ENCODE data around the gene STK25. TPM values are rescaled to one million over a fixed set of nuclear protein-coding genes. Genes with fewer than 3 reads are reported as not detected.

Gene STK25
- total RNA-seq, result 100 to 1,000 TPM in 5 of 7 donors, 10 to 100 TPM in 2; 96.8 to 150 (median 108) TPM
- 100 to 1,000 TPM in 1 of 2 donors, 10 to 100 TPM in 1; 71.1 to 142 TPM for polyA plus RNA-seq
- long read RNA-seq, donor 1, full-length matches to known transcripts, result 112 of 168 reads
- long read RNA-seq, donor 1, partial matches to known transcripts, result 26 of 168 reads
- long read RNA-seq, donor 1, other reads (novel, unspliced or antisense), result 30 of 168 reads
- long read RNA-seq, donor 2, full-length matches to known transcripts, result 49 of 49 reads
- long read RNA-seq, donor 2, partial matches to known transcripts, result 0 of 49 reads
- long read RNA-seq, donor 2, other reads (novel, unspliced or antisense), result 0 of 49 reads
- long read RNA-seq, donor 3, full-length matches to known transcripts, result 182 of 306 reads
- long read RNA-seq, donor 3, partial matches to known transcripts, result 29 of 306 reads
- long read RNA-seq, donor 3, other reads (novel, unspliced or antisense), result 95 of 306 reads

DNA sequence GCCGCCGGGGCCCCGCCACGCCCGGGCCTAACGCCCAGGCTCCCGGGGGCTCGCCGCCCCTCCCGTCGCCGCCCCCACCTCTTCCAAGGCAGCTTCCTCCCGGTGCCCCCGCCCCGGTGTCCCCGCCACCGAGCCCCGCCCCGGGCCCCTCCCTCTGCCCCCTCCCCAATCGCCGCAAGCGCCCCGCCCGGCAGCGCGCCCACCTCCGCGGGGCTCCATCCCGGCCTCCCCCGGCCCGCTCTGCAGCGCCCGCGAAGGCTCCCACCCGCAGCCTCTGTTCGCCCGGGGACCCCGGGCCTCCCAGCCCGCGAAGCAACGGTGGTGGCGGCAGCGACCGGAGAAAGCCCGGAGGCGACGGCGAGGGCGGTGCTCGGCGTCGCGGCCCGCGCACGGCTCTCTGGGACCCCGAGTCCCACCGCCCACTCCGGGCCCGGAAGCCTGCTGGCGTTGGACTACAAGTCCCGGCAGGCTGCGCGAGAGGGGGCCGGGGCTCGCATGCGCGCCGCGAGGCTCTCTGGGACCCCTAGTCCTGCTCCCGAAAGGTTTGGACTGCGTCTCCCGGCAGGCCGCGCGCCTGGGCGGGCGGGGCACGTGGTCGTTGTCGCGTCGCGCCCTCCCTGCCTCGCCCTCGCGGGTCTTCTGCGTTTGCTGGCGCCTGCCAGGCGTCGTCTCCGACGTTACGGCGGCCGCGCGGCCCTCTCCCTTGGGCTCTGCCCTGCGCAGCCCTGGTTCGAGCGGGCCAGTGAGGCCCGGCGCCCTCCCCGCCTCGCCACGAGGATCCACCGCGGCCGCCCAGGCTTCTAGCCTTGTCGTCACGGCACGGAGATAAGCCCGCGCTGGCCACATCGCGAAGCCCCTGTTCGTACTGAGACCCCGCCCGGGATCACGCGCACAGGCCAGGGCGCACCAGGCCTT lies at the start of gene STK25:
Gene STK25, minus strand, starts transcription at position 345 of the 915 bp plus-strand sequence. CDS start 549 bp downstream, outside the sequence.
- DNase-seq, result peak; percentile 97 to 98 (median 97)
- Histone ChIP-seq H3K4me3 (peak within 1 kb of the TSS; percentile 99), H3K9me3 (no peaks in the 10 kb centered on the region), H3K4me1 (ENCODE audit: insufficient read depth) (peaks cover 9% of the 10 kb centered on the region), H3K27ac (peak within 1 kb of the TSS; percentile 55 to 87), H3K27me3 (no peaks in the 10 kb centered on the region), H3K36me3 (no peaks in the 10 kb centered on the region)
- WGBS, 3 donors, result 0 to 1% (median 0%) methylated on average over 36 to 119 of the region's 122 CpGs
- TF ChIP-seq POLR2A (IDR thresholded peaks at IDR 0.05) (peak; percentile 65), EP300 (IDR thresholded peaks at IDR 0.05) (no peak)
- TF ChIP-seq, protein P1, sequence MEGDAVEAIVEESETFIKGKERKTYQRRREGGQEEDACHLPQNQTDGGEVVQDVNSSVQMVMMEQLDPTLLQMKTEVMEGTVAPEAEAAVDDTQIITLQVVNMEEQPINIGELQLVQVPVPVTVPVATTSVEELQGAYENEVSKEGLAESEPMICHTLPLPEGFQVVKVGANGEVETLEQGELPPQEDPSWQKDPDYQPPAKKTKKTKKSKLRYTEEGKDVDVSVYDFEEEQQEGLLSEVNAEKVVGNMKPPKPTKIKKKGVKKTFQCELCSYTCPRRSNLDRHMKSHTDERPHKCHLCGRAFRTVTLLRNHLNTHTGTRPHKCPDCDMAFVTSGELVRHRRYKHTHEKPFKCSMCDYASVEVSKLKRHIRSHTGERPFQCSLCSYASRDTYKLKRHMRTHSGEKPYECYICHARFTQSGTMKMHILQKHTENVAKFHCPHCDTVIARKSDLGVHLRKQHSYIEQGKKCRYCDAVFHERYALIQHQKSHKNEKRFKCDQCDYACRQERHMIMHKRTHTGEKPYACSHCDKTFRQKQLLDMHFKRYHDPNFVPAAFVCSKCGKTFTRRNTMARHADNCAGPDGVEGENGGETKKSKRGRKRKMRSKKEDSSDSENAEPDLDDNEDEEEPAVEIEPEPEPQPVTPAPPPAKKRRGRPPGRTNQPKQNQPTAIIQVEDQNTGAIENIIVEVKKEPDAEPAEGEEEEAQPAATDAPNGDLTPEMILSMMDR (IDR thresholded peaks at IDR 0.05), result peak in 2 of 3 donors; percentile 11 to 30
- intact Hi-C loops (cut with DNase I), result loop anchor here in 1 of 4 donors (5.0 kb wide), 1 partner anchor 151 kb away; the partner anchor contains the start of gene FARP2

DNA sequence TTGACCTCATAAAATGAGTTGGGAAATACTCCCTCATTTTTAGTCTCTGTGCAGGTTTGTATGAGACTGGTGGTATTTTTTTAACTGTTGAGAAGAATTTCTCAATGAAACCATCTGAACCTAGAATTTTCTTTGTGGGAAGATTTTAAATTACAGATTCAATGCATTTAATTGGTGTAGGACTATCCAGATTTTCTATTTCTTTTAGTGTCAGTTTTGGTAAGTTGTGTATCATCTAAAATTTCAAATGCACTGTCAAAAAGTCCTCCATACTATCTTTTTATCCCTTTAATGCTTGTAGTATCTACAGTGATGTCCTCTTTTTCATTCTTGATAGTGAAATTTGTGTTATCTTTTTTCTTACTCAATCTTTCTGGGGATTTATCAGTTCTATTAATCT lies 48.4 kb upstream of the STK25 start:
- no peaks in the 10 kb centered on the region for H3K9me3 ChIP-seq
- no peak overlapping the region for H3K4me3 ChIP-seq
- no peaks in the 10 kb centered on the region for H3K36me3 ChIP-seq
- intact Hi-C loops (cut with DNase I), result no loop called here
- H3K27ac ChIP-seq, result no peak overlapping the region
- H3K27me3 ChIP-seq, result no peaks in the 10 kb centered on the region
- H3K4me1 ChIP-seq (ENCODE audit: insufficient read depth), result peaks cover 11% of the 10 kb centered on the region
- no peak for TF ChIP-seq EP300 (IDR thresholded peaks at IDR 0.05)
- TF ChIP-seq, protein P1 (IDR thresholded peaks at IDR 0.05), result no peak
- no peak for TF ChIP-seq POLR2A (IDR thresholded peaks at IDR 0.05)
- DNase-seq, result no peak

DNA sequence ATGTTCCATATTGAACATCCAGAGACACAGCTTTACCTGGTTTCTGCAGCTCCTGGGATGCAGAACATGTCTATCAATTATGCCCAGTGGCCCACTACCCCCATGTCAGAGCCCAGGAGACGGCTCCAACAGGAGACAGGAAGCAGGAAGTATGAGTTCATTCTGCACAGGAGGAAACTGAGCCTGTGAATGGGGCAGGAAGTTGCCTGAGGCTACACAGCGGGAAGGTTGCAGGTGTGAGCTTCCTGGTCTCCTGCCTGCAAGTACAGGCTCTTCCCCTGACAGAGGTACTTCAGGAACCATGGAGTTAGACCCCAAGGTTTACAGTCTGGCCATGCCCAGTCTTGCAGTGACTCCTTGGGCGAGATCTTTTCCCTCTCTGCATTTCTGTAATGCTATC lies 47.3 kb upstream of the STK25 start:
- intact Hi-C loops (cut with DNase I), result no loop called here
- H3K9me3 ChIP-seq, result no peaks in the 10 kb centered on the region
- TF ChIP-seq EP300 (IDR thresholded peaks at IDR 0.05) (no peak), POLR2A (IDR thresholded peaks at IDR 0.05) (no peak)
- TF ChIP-seq, protein P1 (IDR thresholded peaks at IDR 0.05), result no peak
- no peak overlapping the region for H3K4me3 ChIP-seq
- H3K27ac ChIP-seq, result no peak overlapping the region
- H3K36me3 ChIP-seq, result no peaks in the 10 kb centered on the region
- DNase-seq, result no peak
- H3K4me1 ChIP-seq (ENCODE audit: insufficient read depth), result peaks cover 7% of the 10 kb centered on the region
- 52 to 82% (median 61%) methylated on average over 3 of the region's 3 CpGs for WGBS, 3 donors
- H3K27me3 ChIP-seq, result no peaks in the 10 kb centered on the region

DNA sequence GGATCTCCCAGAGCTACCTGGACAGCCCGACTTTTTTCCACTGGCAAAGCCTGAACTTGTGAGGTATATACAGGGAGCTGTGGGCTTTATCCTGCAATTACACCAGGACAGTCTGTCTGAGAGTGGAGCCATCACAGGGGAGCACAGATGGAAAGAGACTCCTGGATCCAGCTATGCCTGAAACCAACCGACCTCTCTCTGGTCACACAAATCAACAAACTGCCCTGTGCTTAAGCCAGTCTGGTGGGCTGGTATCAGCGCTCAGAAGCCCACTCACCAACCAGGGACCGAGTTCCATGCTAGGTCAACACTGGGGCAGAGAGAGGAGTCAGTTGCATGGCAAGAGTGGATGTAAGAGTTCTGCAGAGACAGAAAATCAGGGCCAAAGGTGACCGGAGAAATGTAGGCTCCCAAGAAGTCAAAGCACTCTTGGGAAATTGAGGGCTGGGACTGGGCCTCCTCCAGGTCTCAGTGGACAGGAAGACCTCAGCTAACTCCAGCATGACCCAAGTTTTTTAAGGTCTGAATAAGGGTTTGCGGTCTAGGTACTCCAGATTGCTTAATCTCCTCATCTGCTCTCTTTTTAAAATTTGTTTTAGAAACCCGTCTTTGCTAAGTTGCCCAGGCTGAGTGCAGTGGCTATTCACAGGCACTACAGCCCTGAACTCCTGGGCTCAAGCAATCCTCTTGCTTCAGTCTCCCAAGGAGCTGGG lies 46.4 kb upstream of the STK25 start:
- no peak for DNase-seq
- intact Hi-C loops (cut with DNase I), result no loop called here
- Histone ChIP-seq H3K9me3 (no peaks in the 10 kb centered on the region), H3K4me1 (ENCODE audit: insufficient read depth) (peaks cover 1% of the 10 kb centered on the region), H3K27ac (no peak overlapping the region), H3K4me3 (no peak overlapping the region), H3K27me3 (no peaks in the 10 kb centered on the region), H3K36me3 (no peaks in the 10 kb centered on the region)
- TF ChIP-seq, protein P1 (IDR thresholded peaks at IDR 0.05), result no peak
- TF ChIP-seq POLR2A (IDR thresholded peaks at IDR 0.05), result no peak
- 84 to 91% (median 90%) methylated on average over 7 of the region's 7 CpGs for WGBS, 3 donors

All from ovary (tissue), 10 donors.